ENCODE data around the gene SUGT1.

Gene SUGT1

DNA sequence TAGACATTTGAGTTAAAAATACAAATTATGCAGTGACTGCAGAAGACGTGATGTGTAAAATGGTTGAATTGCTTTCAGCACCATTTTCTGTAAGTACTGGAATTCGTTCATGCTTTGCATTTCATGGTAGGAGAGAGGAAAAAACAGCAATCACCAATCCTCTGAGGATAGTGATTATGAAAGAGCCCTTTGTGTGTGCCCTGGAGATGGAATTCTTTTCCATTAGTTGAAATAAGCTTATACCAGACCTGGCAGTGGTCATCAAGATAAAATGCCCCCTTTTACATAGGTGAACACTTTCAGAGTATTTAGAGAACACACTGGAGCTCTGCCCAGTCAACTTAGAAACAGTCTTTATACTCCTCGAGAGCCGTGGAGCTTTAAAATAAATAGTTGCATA is 85.3 kb downstream of the SUGT1 start:
- DNase-seq (ENCODE audit: low read depth, low spot score): no peak

- DNase-seq (ENCODE audit: low read depth, low spot score): no peak
Measured at GRCh38 chr13:52738719-52739467, 86.3 kb downstream of the SUGT1 start.

DNA sequence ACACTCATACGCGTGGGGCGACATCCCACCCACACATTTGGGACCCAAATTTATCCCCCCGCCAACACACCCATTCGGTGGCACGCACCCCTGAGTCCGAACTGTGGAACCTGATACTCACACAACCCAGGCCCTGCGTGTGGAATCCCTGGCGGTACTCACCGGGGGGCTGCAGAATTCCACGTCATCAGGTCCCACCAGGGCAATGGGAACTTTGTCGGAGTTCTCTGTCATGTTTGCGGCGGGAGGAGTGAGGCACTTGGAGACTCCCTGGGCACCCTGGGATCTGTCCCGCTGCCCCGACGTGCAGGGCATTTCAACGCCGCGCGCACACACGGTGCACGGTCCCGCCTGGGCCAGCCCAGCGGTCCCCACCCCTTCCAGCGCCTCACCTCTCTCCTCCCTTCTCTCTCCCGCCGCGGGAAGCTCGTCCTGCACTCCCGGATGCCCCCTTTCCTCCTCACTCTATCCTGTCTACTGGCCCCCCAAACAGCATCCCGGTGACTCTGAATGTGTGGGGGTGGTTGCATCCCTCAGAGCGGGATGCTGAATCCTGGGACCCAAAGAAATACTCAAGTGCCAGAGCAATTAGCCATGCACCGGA is 86.9 kb downstream of the SUGT1 start, which contains the start of gene CNMD:
CNMD (minus strand) TSS at position 353 of the 604 bp plus-strand sequence; CDS start at position 234, 119 bp downstream.
- DNase-seq (ENCODE audit: low read depth, low spot score): no peak

DNA sequence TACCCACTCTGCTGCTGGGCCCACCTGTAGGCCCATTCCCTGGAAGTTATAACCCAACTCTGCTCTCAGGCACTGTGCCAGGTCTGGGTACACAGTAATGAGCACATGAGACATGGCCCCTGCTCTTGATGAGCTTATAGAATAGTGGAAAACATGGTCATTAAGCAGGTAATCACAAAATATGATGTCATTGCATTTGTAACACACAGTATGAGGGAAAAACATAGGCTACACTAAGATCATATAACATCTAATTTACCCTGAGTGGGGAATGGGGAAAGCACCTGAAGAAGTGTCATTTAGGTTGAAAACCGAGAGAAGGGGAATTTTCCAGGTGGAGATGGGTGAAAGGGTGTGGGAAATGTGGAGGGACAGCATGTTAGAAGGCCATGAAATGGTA is 90.9 kb downstream of the SUGT1 start:
- DNase-seq (ENCODE audit: low read depth, low spot score): no peak

GRCh38 chr13:52743988-52744387 is 91.4 kb downstream of the SUGT1 start:
- no peak for DNase-seq (ENCODE audit: low read depth, low spot score)

- no peak for DNase-seq (ENCODE audit: low read depth, low spot score)
Measured at GRCh38 chr13:52744842-52745375, 92.3 kb downstream of the SUGT1 start.

DNA sequence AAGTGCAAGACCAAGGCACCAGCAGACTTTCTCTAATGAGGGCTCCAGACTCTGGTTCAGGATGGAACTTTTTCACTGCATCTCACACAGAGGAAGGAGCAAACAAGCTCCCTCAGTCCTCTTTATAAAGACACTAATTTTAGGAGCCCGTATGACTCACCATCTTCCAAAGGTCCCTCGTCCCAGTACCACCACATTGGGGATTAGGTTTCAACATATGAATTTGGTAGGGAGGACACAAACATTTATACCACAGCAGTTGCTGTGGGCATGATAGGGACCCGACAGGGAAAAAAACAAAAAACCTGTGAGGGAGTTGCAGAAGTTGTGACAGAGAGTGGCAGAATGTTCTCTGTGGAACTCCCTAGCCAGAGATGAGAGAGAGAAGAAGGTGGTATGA is 93.5 kb downstream of the SUGT1 start:
- DNase-seq (ENCODE audit: low read depth, low spot score): no peak

GRCh38 chr13:52749419-52749818 is 96.8 kb downstream of the SUGT1 start:
- no peak for DNase-seq (ENCODE audit: low read depth, low spot score)
